ENCODE data around the gene RPL7A. TPM values are rescaled to one million over a fixed set of nuclear protein-coding genes. Genes with fewer than 3 reads are reported as not detected.

RPL7A gene
- total RNA-seq, 2 experiments from 2014 or later = 2,867 to 2,961 TPM

DNA sequence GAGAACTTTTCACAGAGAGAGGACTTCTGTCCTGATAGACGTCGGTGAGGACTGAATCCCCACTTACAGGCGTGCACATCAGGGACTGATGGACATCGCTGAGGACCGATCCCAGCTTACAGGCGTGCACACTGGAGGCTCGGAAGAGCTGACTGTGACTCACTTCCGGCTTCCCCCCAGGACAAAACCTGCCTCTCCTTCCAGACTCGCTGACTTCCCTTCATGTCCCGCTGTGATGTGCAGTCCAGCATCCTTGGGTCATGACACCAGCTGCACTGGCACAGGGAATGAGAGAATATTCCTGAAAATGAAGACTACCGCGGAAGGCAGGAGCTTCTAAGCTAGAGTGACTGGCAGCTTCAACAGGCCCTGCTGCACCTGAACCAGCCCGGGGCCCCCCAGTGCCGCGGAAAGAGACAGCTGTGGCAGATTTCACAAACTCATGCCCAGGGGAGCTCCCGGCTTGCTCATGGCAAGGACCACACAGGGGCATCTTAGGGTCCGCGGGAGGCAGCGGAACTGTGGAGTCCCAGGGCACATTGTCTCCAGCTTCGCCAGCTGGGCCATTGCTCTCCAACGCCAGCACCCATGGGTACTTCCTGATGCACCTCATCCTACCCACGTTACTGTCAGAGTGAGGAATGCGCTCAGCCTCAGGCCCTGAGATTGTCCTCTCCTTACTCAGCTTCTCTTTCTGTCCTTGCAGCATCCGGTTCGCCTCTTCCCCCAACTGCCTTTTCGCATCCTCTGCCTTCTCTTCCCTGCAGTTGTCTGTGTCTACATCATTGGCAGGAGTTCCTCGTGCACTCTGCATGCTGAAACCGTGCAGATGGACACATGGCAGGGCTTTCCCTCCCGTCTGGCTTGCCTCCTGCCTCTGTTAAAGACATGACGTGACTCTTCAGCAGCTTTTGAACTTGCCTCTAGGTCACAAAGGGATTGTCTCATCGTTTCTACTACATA is 41.5 kb upstream of the RPL7A start:
- H3K36me3 ChIP-seq (ENCODE audit: insufficient read depth, low read length) = no peaks in the 10 kb centered on the region
- no peak overlapping the region for H3K4me2 ChIP-seq (ENCODE audit: low read length)
- intact Hi-C loops (cut with micrococcal nuclease; ENCODE audit: unreplicated experiment) = no loop called here
- BruUV-seq (replicated peaks) = no TSS peak
- H3K27ac ChIP-seq (ENCODE audit: low read depth, low read length, poor library complexity, severe bottlenecking) = no peak overlapping the region
- no peaks in the 10 kb centered on the region for H3K9me2 ChIP-seq (ENCODE audit: insufficient read depth, low read length)
- H2AFZ ChIP-seq (ENCODE audit: low read length) = no peak overlapping the region
- H4K20me1 ChIP-seq (ENCODE audit: insufficient read depth, low read length) = no peaks in the 10 kb centered on the region
- H3K4me3 ChIP-seq (ENCODE audit: low read depth, low read length, poor library complexity, severe bottlenecking) = no peak overlapping the region
- POLR2A ChIA-PET = interaction anchor here (0.8 to 1.0 kb wide), 2 partner anchors 18 to 29 kb away, joined by 3 read pairs; partner anchors contain the start of gene SURF6
- DNase-seq (ENCODE audit: low spot score) = no peak
- no peaks in the 10 kb centered on the region for H3K4me1 ChIP-seq (ENCODE audit: insufficient read depth, low read length, poor library complexity, severe bottlenecking)
- CTCF ChIA-PET (ENCODE audit: unreplicated experiment) = no interaction called here
- TF ChIP-seq EZH2phosphoT487 (IDR thresholded peaks at IDR 0.05; ENCODE audit: borderline replicate concordance, low read depth, low read length) (no peak), CTCF (conservative IDR thresholded peaks at IDR 0.05; ENCODE audit: low read length) (no peak)
- H3K79me2 ChIP-seq (ENCODE audit: insufficient read depth, low read depth, low read length) = no peaks in the 10 kb centered on the region
- H3K9me3 ChIP-seq (ENCODE audit: low read length) = 0 out of 2 replicates have a peak, but pooled peaks cover 4% of the 10 kb centered on the region

DNA sequence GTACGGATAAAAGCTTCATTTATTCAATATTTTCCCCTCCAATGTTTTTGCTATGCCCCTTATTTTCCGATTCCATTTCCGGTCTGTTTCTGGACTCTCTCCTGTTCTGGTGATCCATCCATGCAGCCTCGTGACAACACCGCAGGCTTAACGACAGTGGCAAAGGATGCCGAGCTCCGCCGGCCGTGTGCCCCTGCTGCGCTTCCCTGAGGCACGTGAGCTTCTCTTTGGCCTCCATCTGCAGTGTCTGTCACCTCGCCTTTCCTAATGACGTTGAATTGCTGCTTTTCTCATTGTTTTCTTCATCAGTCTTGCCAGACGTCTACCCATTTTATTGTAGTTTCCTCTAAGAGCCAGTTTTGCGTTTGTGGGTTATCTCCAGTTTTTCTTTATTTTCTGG is 40.7 kb upstream of the RPL7A start:
- POLR2A ChIA-PET = interaction anchor here (0.6 to 0.8 kb wide), 2 partner anchors 19 to 93 kb away, joined by 3 read pairs; no protein-coding TSS in a partner anchor
- CTCF ChIA-PET (ENCODE audit: unreplicated experiment) = no interaction called here
- no peak for DNase-seq (ENCODE audit: low spot score)
- no peaks in the 10 kb centered on the region for H3K79me2 ChIP-seq (ENCODE audit: insufficient read depth, low read depth, low read length)
- no peak overlapping the region for H3K27ac ChIP-seq (ENCODE audit: low read depth, low read length, poor library complexity, severe bottlenecking)
- no peak overlapping the region for H2AFZ ChIP-seq (ENCODE audit: low read length)
- no peaks in the 10 kb centered on the region for H3K9me2 ChIP-seq (ENCODE audit: insufficient read depth, low read length)
- no peaks in the 10 kb centered on the region for H3K4me1 ChIP-seq (ENCODE audit: insufficient read depth, low read length, poor library complexity, severe bottlenecking)
- BruUV-seq (replicated peaks) = no TSS peak
- H3K9me3 ChIP-seq (ENCODE audit: low read length) = 0 out of 2 replicates have a peak, but pooled peaks cover 4% of the 10 kb centered on the region
- H3K36me3 ChIP-seq (ENCODE audit: insufficient read depth, low read length) = no peaks in the 10 kb centered on the region
- TF ChIP-seq CTCF (conservative IDR thresholded peaks at IDR 0.05; ENCODE audit: low read length) = no peak
- no peak for TF ChIP-seq EZH2phosphoT487 (IDR thresholded peaks at IDR 0.05; ENCODE audit: borderline replicate concordance, low read depth, low read length)
- H3K4me2 ChIP-seq (ENCODE audit: low read length) = no peak overlapping the region
- no peak overlapping the region for H3K4me3 ChIP-seq (ENCODE audit: low read depth, low read length, poor library complexity, severe bottlenecking)
- no peaks in the 10 kb centered on the region for H4K20me1 ChIP-seq (ENCODE audit: insufficient read depth, low read length)
- intact Hi-C loops (cut with micrococcal nuclease; ENCODE audit: unreplicated experiment) = no loop called here

- no peaks in the 10 kb centered on the region for H3K4me1 ChIP-seq (ENCODE audit: insufficient read depth, low read length, poor library complexity, severe bottlenecking)
- 0 out of 2 replicates have a peak, but pooled peaks cover 4% of the 10 kb centered on the region for H3K9me3 ChIP-seq (ENCODE audit: low read length)
- ChIA-PET CTCF (ENCODE audit: unreplicated experiment) (no interaction called here), POLR2A (no interaction called here)
- H3K4me2 ChIP-seq (ENCODE audit: low read length) = no peak overlapping the region
- no peak overlapping the region for H3K4me3 ChIP-seq (ENCODE audit: low read depth, low read length, poor library complexity, severe bottlenecking)
- H3K79me2 ChIP-seq (ENCODE audit: insufficient read depth, low read depth, low read length) = no peaks in the 10 kb centered on the region
- H3K27ac ChIP-seq (ENCODE audit: low read depth, low read length, poor library complexity, severe bottlenecking) = no peak overlapping the region
- no peak overlapping the region for H2AFZ ChIP-seq (ENCODE audit: low read length)
- intact Hi-C loops (cut with micrococcal nuclease; ENCODE audit: unreplicated experiment) = no loop called here
- no peak for DNase-seq (ENCODE audit: low spot score)
- no peak for TF ChIP-seq EZH2phosphoT487 (IDR thresholded peaks at IDR 0.05; ENCODE audit: borderline replicate concordance, low read depth, low read length)
- no peak for TF ChIP-seq CTCF (conservative IDR thresholded peaks at IDR 0.05; ENCODE audit: low read length)
- BruUV-seq (replicated peaks) = no TSS peak
- no peaks in the 10 kb centered on the region for H3K36me3 ChIP-seq (ENCODE audit: insufficient read depth, low read length)
- H3K9me2 ChIP-seq (ENCODE audit: insufficient read depth, low read length) = no peaks in the 10 kb centered on the region
- no peaks in the 10 kb centered on the region for H4K20me1 ChIP-seq (ENCODE audit: insufficient read depth, low read length)
These were observed 38.4 kb upstream of the RPL7A start for GRCh38 chr9:133309608-133310007.

Measured in OCI-LY7 (cell line).